Prostate gland (tissue), 2 donors: ENCODE results near the gene GTPBP1. TPM values are rescaled to one million over a fixed set of nuclear protein-coding genes. Genes with fewer than 3 reads are reported as not detected.

Source experiments
- DNase-seq: peaks from one replicate; pipeline ENCODE4 v3.0.0-alpha.2; 2019; ENCODE audit warnings: low spot score
- H3K27ac ChIP-seq, 2 donors: fragments of 200-600 bp; sonication (generic); 2 replicates each; pipeline ENCODE4 v1.5.1; 2017 to 2019
- H3K27me3 ChIP-seq: fragments of 200-600 bp; sonication (generic); replicated peaks from 2 replicates; pipeline ENCODE4 v1.5.1; 2019; ENCODE audit not compliant: insufficient read depth
- H3K36me3 ChIP-seq, 2 donors: fragments of 200-600 bp; sonication (generic); 1 replicate in 1 of 2; 2 replicates in 1 of 2; pipeline versions ENCODE4 v1.5.1 to v1.8.1; 2017 to 2019
- H3K4me1 ChIP-seq: fragments of 200-600 bp; sonication (generic); replicated peaks from 2 replicates; pipeline ENCODE4 v1.5.1; 2019
- H3K4me3 ChIP-seq, 2 donors: fragments of 200-600 bp; sonication (generic); 2 replicates each; pipeline ENCODE4 v1.5.1; 2017 to 2019
- H3K9me3 ChIP-seq: fragments of 200-600 bp; sonication (generic); 2 replicates; pipeline ENCODE4 v1.5.1; 2017
- POLR2A ChIP-seq: fragments of 450-650 bp; IDR thresholded peaks from one replicate; pipeline ENCODE4 v1.6.1; 2016; ENCODE audit warnings: antibody characterized with exemption, mild to moderate bottlenecking
- POLR2AphosphoS5 ChIP-seq: sonication (generic); formaldehyde crosslinking; IDR thresholded peaks from one replicate; pipeline ENCODE4 v1.6.1; 2017; ENCODE audit warnings: antibody characterized with exemption
- WGBS: methylation state at CpG from one replicate; pipeline ENCODE4 v1.1.5; 2018; 5-methylcytosine and 5-hydroxymethylcytosine counted together
- intact Hi-C: fragments of 100-400 bp; cut with DNase I; formaldehyde crosslinking; loops from one replicate; pipeline ENCODE4 v1.14.2; 2022
- total RNA-seq, 2 donors: library from RNA; depleted of rRNA; stranded (reverse); fragments of >200 nt; gene quantifications; one replicate each; pipeline ENCODE4 v1.1.0, GENCODE V29; 2016
- TF ChIP-seq, protein P1 (sequence below), 4 experiments: fragments of 200-600 bp in 2 of 4; fragments of 450-650 bp in 2 of 4; sonication (generic) in 2 of 4; IDR thresholded peaks; 1 replicate in 3 of 4; 2 replicates in 1 of 4; pipeline ENCODE4 v1.5.1; 2016 to 2019; ENCODE audit warnings: antibody characterized with exemption in 4 of 4, mild to moderate bottlenecking in 2 of 4, moderate library complexity in 2 of 4

The GTPBP1 gene
- total RNA-seq, 2 donors from 2014 or later = 61.9 to 74.5 TPM

DNA sequence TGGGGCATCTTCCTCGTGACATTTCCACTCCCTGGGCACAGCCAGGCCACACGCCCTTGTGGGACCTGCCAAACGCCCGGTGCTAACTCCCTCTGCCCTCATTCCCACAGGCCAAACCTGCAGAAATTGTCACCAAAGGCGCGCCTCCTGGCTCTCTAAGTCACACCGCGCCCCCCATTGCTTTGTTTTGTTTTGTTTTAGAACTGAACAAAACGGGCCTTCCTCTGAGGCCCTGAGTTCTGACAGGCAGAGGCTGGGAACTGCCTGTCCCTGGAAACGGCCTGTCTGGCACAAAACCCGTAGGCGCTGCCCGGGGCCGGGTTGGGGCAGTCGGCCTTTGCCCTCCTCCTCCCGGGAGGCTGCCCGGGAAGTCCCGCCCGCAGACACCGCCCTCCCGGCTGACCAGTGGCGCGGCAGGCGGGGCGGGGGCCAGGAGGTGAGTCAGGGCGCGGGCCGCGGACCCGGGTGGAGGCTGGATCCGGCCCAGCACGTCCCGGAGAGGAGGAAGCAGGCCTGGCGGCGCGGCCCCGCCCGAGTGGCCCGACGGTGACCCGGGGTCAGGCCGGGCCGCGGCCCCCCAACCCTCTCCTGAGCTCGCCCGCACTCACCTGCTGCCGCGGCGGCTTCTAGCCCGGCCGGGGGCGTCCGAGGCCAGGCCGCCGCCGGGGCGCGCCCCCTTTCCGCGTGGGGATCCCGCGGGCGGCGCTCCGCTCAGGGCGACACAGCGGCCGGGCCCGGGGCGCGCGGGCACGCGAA, 49.6 kb downstream of the GTPBP1 start:
- WGBS = 0% methylated on average over 38 of the region's 74 CpGs
- Histone ChIP-seq H3K27me3 (no peaks in the 10 kb centered on the region), H3K27ac (peak overlapping the region; percentile 97 to 99), H3K9me3 (no peaks in the 10 kb centered on the region), H3K4me1 (peaks cover 27% of the 10 kb centered on the region), H3K4me3 (peak overlapping the region; percentile 73 to 82), H3K36me3 (peaks cover 6 to 9% of the 10 kb centered on the region in 2 donors)
- peak; percentile 67 for TF ChIP-seq POLR2AphosphoS5
- peak; percentile 73 for TF ChIP-seq POLR2A
- TF ChIP-seq, protein P1, sequence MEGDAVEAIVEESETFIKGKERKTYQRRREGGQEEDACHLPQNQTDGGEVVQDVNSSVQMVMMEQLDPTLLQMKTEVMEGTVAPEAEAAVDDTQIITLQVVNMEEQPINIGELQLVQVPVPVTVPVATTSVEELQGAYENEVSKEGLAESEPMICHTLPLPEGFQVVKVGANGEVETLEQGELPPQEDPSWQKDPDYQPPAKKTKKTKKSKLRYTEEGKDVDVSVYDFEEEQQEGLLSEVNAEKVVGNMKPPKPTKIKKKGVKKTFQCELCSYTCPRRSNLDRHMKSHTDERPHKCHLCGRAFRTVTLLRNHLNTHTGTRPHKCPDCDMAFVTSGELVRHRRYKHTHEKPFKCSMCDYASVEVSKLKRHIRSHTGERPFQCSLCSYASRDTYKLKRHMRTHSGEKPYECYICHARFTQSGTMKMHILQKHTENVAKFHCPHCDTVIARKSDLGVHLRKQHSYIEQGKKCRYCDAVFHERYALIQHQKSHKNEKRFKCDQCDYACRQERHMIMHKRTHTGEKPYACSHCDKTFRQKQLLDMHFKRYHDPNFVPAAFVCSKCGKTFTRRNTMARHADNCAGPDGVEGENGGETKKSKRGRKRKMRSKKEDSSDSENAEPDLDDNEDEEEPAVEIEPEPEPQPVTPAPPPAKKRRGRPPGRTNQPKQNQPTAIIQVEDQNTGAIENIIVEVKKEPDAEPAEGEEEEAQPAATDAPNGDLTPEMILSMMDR (IDR thresholded peaks at IDR 0.05) = peak in 1 of 4 experiments; percentile 4
- peak; percentile 77 for DNase-seq
- intact Hi-C loops = loop anchor here (2.0 to 10.0 kb wide), 3 partner anchors 37 to 559 kb away; partner anchors contain the start of genes DNAL4, GTPBP1 and RPL3

DNA sequence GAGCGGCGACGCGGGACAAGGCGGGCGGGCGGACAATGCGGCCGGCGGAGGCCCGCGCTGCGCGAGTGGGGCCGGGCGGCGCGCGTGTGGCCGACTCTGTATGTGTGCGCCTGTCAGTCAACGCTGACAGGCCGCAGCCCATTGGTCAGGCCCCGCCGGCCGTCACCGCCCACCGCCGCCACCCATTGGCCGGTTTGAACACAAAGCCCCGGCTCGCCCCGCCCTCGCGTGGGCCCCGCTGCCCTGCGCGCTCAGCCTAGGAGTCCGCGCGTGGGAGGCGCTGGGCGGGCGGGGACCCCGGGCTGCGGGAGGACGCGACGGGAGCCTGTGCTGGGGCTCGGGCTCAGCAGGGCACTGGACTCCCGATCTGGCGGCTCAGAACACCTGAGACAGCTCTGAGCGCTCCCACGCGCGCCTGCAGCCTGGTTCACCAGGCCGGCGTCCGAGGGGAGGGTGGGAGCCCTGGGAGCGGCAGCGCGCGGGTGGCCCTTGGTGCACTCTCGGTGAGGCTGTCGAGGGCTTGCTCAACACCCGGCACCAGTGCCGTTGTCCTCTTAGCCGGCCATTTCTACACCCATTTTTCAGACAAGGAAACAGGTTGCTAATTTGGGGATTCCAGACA, 50.3 kb downstream of the GTPBP1 start, which contains the start of gene SUN2:
SUN2 (minus strand) TSS at position 88 of the 622 bp plus-strand sequence. CDS start 3,370 bp downstream, outside the sequence.
- peaks cover 0 to 2% of the 10 kb centered on the region in 2 donors for H3K36me3 ChIP-seq
- H3K27ac ChIP-seq = peak within 1 kb of the TSS; percentile 97 to 99
- under 1% methylated on average over 33 of the region's 68 CpGs for WGBS
- H3K4me1 ChIP-seq = peaks cover 20% of the 10 kb centered on the region
- DNase-seq = peak; percentile 95
- intact Hi-C loops = loop anchor here (2.0 to 10.0 kb wide), 3 partner anchors 36 to 559 kb away; partner anchors contain the start of genes DNAL4, GTPBP1 and RPL3
- H3K4me3 ChIP-seq = peak within 1 kb of the TSS; percentile 73 to 82
- no peaks in the 10 kb centered on the region for H3K9me3 ChIP-seq
- TF ChIP-seq POLR2A (peak; percentile 80), POLR2AphosphoS5 (peak; percentile 78)
- TF ChIP-seq, protein P1 (IDR thresholded peaks at IDR 0.05) = no peak
- no peaks in the 10 kb centered on the region for H3K27me3 ChIP-seq

DNA sequence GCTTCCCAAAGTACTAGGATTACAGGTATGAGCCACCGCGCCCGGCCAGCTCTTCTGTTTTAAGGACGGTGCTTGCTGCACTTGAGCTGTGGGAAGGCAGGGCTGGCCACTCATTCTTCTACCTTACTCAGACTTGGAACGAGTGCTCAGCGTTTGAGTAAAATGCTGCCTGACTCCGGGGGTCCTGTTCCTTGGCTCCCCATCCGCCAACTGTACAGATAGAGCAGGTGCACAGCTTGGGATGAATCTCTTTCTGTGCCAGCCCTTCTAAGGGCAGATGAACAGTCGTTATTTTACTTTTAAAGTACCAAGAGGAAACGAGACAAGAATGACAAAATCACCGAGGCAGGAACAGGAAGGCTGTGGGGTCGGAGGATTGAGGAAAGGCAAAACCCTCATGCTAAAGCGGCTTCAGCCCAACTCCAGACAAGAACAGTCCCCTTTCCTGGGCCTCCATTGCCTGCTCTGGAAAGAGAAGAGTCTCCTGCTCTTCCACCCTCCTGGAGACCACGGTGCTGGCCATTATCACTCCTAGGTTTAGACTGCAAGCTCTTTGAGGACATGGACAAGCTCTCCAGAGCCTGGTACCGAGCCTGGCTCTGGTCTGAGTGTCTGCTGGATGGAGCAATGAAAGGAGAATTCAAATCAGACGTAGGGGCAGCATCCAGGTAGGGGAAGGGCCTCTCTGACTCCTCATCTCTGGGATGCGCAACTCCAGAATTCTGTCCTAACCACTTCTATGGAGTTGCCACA, 51.1 kb downstream of the GTPBP1 start:
- no peaks in the 10 kb centered on the region for H3K27me3 ChIP-seq
- TF ChIP-seq, protein P1 (IDR thresholded peaks at IDR 0.05) = no peak
- no peak for TF ChIP-seq POLR2AphosphoS5
- TF ChIP-seq POLR2A = no peak
- DNase-seq = no peak
- H3K27ac ChIP-seq = peak overlapping the region; percentile 97 to 99
- H3K9me3 ChIP-seq = no peaks in the 10 kb centered on the region
- peaks cover 18% of the 10 kb centered on the region for H3K4me1 ChIP-seq
- intact Hi-C loops = loop anchor here (5.0 to 10.0 kb wide), 2 partner anchors 35 to 558 kb away; partner anchors contain the start of genes DNAL4 and RPL3
- WGBS = 60% methylated on average over 17 of the region's 17 CpGs
- peak overlapping the region; percentile 73 to 82 for H3K4me3 ChIP-seq
- no peaks in the 10 kb centered on the region for H3K36me3 ChIP-seq

DNA sequence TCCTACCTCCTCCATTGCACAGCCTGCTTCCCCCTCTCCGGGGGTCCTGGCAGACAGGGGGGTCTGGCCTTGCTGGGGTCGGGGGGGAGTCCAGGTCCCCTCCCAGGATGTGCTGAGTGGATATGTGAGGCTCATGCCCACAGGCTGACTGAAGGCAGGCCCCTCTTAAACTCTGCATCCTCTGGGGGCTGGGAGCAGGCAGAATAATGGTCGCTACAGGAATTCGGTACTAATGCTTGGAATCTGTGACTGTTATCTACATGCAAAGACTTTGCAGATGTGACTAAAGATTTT, 51.7 kb downstream of the GTPBP1 start:
- H3K27me3 ChIP-seq = no peaks in the 10 kb centered on the region
- TF ChIP-seq POLR2AphosphoS5 (no peak), POLR2A (no peak)
- TF ChIP-seq, protein P1 (IDR thresholded peaks at IDR 0.05) = no peak
- H3K4me1 ChIP-seq = peaks cover 13% of the 10 kb centered on the region
- intact Hi-C loops = loop anchor here (5.0 to 10.0 kb wide), 2 partner anchors 35 to 557 kb away; partner anchors contain the start of genes DNAL4 and RPL3
- H3K36me3 ChIP-seq = no peaks in the 10 kb centered on the region
- no peak for DNase-seq
- H3K9me3 ChIP-seq = no peaks in the 10 kb centered on the region
- 60% methylated on average over 4 of the region's 4 CpGs for whole genome bisulfite sequencing
- no peak overlapping the region for H3K4me3 ChIP-seq
- H3K27ac ChIP-seq = no peak overlapping the region
